Activated CD8-positive, alpha-beta memory T cell treated with anti-CD3 and anti-CD28 coated beads for 24 hours (primary cell): ENCODE results near the gene ZBTB33.

Source experiments
- DNase-seq: peaks from one replicate; pipeline ENCODE4 v3.0.0-alpha.2; 2020

Gene ZBTB33

GRCh38 chrX:120250522-120251271 is at the start of gene ZBTB33:
Gene ZBTB33, plus strand, starts transcription at chrX:120250812. Its CDS starts 2,604 bp downstream, at chrX:120253416.
- peak; percentile 87 for DNase-seq

- DNase-seq, result no peak
Measured at GRCh38 chrX:120200851-120201250, 49.8 kb upstream of the ZBTB33 start.

- no peak for DNase-seq
Measured at GRCh38 chrX:120205816-120206753, 44.5 kb upstream of the ZBTB33 start.

DNA sequence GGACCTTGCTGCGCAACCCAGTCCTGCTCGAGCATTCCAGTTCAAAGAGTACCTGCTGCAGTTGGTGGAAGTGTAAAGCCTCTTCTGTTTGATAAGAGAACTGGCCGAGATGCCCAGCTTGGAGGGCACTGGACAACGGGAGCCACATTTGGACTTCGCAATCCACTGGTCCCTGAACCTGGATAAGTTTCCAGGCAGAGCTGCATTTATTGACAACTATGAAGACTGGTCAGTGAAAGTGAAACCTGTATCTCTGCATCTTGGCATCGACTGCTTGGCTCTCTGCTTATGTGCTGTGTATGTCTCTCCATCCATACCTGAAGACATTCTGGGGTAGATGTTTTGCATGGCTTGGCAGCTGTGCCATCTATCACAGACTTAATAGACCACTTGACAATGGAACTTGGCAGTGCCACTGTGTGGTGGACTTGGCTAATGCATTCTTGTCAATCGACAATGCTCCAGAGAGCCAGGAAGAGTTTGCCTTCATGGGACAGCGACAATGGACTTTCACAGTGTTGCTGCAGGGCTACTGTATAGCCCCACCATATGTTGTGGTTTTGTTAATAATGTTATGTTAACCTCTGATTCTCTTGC is 43.5 kb upstream of the ZBTB33 start:
- DNase-seq, result no peak

DNA sequence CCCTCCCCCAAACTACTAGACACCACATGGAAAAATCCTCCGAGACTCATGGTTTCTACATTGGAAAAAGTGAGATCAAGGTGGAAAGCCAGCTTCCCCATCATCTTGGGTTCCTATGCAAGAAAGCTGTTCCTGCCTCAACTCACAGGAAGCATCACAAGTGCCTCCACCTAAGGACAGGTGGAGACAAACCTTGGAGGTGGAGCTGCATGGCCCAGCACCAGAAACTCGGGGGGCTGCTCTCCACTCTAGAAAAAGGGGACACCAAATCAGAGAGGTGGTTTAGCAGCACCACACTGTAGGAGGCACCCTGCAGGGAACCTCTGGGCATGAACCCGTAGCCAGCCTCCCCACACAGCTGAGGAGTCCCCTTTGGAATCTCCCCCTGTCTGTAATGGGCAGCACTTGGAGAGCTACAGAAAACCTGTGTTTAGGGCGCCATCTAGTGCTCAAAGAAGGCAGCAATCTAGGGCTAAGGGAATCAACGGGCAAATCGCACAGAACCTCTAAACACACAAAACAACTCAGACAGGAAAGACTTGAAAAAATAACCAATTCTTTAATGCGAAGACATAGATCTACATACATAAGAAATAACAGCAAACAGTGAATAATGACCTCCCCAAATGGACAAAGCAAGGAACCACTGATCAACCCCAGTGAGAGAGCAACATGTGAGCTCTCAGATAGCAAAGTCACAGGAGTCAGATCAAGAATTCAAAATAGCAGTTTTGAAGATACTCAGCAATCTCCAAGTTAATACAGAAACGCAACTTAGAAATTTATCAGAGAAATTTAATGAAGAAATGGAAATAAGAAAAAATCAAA is 37.0 kb upstream of the ZBTB33 start:
- DNase-seq, result peak; percentile 79

- no peak for DNase-seq
Measured at GRCh38 chrX:120223374-120223773, 27.2 kb upstream of the ZBTB33 start.

DNA sequence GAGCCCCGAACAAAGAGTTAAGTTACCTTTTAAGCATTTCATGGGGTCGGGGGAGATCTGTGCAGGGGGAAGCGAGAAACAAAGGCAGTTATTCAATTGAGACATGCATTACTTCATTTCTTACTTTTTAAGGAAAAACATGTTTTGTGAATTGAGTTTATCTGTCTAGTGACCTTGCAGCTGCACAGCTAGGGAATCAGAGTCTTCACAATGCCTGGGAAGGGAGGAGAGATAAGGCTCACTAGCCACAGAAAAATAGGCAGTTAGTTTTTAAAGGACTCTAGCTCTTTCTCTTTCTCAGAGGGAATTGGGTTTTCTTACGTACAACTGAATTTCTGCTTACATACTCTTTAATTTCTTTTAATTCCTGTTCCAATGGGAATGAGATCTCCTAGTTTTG is 26.2 kb upstream of the ZBTB33 start:
- DNase-seq, result no peak

- no peak for DNase-seq
Measured at GRCh38 chrX:120228187-120228908, 22.3 kb upstream of the ZBTB33 start.

GRCh38 chrX:120235284-120235683 is 15.3 kb upstream of the ZBTB33 start:
- no peak for DNase-seq

DNA sequence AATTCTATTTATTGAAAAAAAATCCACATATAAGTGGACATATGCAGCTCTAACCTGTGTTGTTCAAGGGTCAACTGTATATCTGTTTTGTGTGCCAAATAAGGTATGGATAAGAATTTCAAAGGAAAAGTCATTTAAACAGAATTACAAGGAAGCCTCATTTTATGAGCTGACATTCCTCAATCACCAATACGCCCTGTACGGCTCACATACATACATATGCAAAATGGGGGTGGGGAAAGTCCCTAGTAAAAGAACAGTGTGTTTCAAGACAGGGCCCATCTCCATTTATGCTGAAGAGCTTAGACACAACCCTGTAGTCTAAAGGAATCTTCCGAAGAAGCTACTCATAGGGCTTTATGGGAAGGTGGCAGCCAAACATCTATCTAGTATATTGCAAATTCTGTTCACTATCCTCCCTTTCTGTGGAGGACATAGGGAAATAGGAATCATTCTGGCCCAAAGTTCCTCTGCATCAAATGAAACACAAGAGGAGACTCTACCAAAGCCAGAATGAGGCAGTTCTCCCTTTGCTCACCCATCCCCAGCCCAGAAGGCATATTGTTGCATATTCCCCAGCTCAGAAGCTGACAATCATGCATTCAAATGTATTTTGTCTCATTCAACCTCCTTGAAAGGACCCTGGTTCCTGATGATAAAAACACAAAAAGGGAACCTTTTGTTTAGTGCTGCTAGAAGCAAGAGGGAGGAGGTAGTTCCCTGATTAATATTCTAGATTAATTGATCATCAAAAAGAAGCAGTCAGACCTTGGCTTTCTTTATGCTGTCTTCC is 13.7 kb upstream of the ZBTB33 start:
- DNase-seq, result no peak

DNA sequence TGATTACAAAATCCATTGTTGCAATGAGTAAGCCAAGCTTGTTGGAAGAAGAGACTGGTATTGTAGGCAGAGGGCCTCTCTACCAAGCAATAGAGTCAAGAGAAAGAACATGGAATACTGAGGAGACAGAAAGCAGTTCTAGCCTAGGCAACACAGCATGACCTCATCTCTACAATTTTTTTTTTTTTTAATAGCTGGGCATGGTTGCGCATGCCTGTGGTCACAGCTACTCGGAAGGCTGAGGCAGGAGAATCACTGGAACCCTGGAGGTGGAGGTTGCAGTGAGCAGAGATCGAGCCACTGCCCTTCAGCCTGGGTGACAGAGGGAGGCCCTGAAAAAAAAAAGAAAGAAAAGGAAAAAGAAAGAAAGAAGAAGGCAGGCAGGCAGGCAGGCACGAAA is 11.7 kb upstream of the ZBTB33 start:
- no peak for DNase-seq

- DNase-seq, result no peak
Measured at GRCh38 chrX:120242813-120243212, 7.8 kb upstream of the ZBTB33 start.

GRCh38 chrX:120244395-120244734 is 6.2 kb upstream of the ZBTB33 start:
- DNase-seq, result no peak

DNA sequence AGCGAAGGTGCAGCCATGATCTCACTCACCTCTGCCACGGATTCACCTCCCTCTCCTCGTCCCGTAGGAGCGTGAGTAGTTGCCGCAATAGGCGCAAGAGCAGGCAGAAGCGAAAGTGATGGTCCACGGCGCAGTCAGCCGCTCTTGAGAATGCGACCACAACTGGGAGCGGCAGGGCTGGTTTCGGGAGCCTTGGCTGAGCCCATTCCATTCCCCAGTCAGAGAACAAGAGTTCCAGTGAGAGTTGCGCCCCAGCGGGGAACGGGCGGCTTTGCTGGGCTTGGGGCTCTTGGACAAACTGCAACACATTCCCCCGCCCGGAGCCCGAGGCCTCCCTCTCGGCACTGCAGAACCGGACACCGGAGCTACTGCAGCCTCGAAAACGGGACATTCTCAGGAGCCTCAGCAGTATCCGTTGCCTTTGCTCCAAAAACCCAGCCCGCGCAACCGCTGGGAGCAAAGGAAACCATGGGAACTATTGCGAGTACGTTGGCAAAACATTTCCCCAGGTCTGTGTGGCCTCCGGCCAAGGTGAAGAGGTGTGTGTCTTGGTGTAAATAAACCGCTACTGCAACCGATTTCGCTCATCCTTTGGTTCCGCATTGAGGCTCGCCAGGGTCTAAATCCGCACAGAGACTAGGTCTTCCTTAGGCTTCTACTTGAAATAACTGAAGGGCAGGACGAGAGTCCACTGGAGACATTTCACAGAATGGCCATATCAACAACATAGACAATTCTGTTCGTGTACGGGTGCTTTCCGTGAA is 5.7 kb upstream of the ZBTB33 start:
- peak; percentile 78 for DNase-seq

DNA sequence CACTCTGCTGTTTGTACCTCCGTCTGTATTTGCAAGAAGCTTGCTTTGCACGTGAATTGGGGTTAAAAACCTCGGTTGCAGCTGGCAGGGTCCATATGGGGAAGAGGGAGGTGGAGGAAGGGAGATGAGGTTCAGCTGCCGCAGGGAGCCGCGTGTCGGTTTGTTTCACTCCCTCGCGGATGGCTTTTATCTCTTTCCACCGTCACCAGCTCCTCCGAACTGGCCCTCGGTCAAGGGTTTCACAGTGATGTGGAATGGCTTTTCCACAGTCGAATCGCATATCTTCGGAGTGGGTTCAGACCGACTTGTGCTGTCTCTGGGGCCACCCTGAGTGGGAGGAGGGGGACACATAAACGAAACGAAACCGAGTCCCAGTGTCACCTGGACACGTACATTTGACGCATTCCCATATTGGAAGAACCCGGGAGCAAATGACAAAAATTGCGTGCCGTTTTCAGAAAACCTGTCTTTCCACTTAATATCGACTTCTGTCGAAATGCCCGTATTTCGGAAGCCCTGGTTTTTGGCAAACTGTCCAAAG is 929 bp downstream of the ZBTB33 start:
- peak; percentile 65 for DNase-seq

DNA sequence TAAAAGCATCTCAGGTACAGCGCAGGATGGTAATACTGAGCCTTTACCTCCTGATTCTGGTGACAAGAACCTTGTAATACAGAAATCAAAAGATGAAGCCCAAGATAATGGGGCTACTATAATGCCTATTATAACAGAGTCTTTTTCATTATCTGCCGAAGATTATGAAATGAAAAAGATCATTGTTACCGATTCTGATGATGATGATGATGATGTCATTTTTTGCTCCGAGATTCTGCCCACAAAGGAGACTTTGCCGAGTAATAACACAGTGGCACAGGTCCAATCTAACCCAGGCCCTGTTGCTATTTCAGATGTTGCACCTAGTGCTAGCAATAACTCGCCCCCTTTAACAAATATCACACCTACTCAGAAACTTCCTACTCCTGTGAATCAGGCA is 3.2 kb downstream of the ZBTB33 start:
- no peak for DNase-seq

DNA sequence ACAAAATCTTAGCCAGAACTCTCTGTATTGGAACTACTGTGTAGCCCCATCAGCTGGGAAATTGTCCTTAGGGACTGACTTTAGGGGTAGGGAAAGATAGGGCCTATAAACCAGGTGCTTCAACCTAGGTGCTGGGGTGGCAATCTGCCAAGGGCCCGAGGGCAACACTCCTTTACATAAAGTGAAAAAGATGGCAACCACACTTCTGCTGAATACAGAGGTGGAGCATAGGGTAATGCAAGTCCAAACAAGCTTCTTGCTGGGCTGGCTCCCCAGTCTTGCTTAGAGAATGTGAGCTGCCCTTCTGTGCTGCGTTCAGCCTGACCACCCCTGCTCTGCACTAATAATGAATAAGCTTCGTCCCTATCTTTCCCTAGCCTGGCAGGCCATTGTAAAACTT is 9.8 kb downstream of the ZBTB33 start:
- no peak for DNase-seq

- no peak for DNase-seq
Measured at GRCh38 chrX:120262859-120263708, 12.5 kb downstream of the ZBTB33 start.

DNA sequence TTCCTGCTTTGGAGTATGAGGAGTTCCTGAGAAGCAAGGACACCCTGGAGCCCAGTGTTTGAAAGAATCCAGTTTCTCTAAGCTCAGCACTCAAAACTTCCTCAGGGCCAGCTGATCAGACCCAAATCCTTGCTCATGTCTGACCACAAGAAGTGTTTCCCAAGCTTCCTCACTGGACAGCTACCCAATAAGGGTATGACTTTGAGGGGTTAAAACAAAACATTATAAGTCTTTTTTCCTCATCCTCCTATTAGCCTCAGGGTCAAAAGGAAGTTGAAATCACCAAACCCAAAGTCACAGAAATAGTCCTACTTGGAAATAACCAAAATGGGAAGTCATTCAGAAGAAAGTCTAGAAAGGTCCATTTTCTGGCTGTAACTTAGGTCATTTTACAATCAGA is 13.7 kb downstream of the ZBTB33 start:
- DNase-seq, result no peak
